GM21825 (cell line): ENCODE data around the gene CHMP4A.

Source experiments
- ATAC-seq: cut with Tn5 transposase; IDR thresholded peaks from one replicate; pipeline ENCODE4 v1.9.1; 2021; ENCODE audit warnings: mild to moderate bottlenecking, moderate library complexity; ENCODE audit not compliant: unreplicated experiment

Gene CHMP4A

GRCh38 chr14:24160499-24160849 is 52.8 kb downstream of the CHMP4A start:
- ATAC-seq: peak; percentile 3

- ATAC-seq: no peak
Measured at GRCh38 chr14:24159777-24160498, 53.4 kb downstream of the CHMP4A start.
